Measurements from ENCODE around the gene SCN1A. TPM values are rescaled to one million over a fixed set of nuclear protein-coding genes. Genes with fewer than 3 reads are reported as not detected.

The SCN1A gene
- total and polyA plus RNA-seq, 2 of the 8 experiments (the other 6 are each of a cell fraction or from before 2014, with no cell fraction given) = 0.18 to 1.9 TPM

DNA sequence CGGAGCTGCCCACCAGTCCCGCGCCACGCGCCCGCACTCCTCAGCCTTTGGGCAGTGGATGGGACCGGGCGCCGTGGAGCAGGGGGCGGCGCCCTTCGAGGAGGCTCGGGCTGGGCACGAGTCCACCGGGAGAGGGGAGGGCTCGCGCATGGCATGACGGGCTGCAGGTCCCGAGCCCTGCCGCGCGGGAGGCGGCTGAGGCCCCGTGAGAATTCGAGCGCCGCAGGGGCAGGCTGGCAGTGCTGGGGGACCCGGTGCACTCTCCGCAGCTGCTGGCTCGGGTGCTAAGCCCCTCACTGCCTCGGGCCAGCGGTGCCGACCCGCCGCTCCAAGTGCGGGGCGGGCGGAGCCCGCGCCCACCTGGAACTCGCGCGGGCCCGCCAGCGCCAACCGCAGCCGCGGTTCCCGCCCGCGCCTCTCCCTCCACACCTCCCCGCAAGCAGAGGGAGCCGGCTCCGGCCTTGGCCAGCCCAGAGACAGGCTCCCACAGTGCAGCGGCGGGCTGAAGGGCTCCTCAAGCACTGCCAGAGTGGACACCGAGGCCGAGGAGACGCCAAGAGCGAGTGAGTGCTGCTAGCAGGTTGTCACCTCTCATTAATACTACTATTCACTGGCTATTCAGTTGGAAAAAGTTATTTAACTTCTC lies 170.7 kb downstream of the SCN1A start (continued):
- TF ChIP-seq, protein P1, sequence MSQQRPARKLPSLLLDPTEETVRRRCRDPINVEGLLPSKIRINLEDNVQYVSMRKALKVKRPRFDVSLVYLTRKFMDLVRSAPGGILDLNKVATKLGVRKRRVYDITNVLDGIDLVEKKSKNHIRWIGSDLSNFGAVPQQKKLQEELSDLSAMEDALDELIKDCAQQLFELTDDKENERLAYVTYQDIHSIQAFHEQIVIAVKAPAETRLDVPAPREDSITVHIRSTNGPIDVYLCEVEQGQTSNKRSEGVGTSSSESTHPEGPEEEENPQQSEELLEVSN (IDR thresholded peaks at IDR 0.05) = no peak
- TF ChIP-seq EZH2 (IDR thresholded peaks at IDR 0.05; ENCODE audit: low read depth, low read length, severe bottlenecking) = no peak
- TF ChIP-seq JUN (IDR thresholded peaks at IDR 0.05; ENCODE audit: low read depth, low read length) = no peak
- TF ChIP-seq, protein P2, sequence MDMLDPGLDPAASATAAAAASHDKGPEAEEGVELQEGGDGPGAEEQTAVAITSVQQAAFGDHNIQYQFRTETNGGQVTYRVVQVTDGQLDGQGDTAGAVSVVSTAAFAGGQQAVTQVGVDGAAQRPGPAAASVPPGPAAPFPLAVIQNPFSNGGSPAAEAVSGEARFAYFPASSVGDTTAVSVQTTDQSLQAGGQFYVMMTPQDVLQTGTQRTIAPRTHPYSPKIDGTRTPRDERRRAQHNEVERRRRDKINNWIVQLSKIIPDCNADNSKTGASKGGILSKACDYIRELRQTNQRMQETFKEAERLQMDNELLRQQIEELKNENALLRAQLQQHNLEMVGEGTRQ (IDR thresholded peaks at IDR 0.05; ENCODE audit: low read length) = no peak
- TF ChIP-seq, protein P3, sequence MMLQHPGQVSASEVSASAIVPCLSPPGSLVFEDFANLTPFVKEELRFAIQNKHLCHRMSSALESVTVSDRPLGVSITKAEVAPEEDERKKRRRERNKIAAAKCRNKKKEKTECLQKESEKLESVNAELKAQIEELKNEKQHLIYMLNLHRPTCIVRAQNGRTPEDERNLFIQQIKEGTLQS (IDR thresholded peaks at IDR 0.05; ENCODE audit: insufficient read depth, low read depth, low read length) = no peak
- TF ChIP-seq FOSL1 (IDR thresholded peaks at IDR 0.05; ENCODE audit: insufficient read depth, low read depth, low read length) = no peak
- TF ChIP-seq SP1 (IDR thresholded peaks at IDR 0.05; ENCODE audit: low read depth, low read length) = no peak
- no peak for TF ChIP-seq RNF2 (IDR thresholded peaks at IDR 0.05; ENCODE audit: borderline replicate concordance, low read depth, low read length, missing control alignments, poor library complexity, severe bottlenecking)
